ENCODE measurements around the gene LGR5. TPM values are rescaled to one million over a fixed set of nuclear protein-coding genes. Genes with fewer than 3 reads are reported as not detected.

LGR5 gene
- total RNA-seq, 3 donors from 2014 or later = 1.5 to 6.7 (median 4.4) TPM

GRCh38 chr12:71415336-71416231 is 24.0 kb upstream of the LGR5 start:
- peak in 1 of 3 donors; percentile 66 for DNase-seq
- Histone ChIP-seq H3K36me3 (ENCODE audit: low read depth) (no peaks in the 10 kb centered on the region), H3K4me3 (no peak overlapping the region), H3K4me1 (ENCODE audit: low read depth) (no peaks in the 10 kb centered on the region), H3K9me3 (peaks cover under 1% of the 10 kb centered on the region)
- ATAC-seq = peak; percentile 72
- intact Hi-C loops (cut with DNase I, micrococcal nuclease) = loop anchor here in 1 of 2 donors (5.0 to 10.0 kb wide), 2 partner anchors 219 to 332 kb away; no protein-coding TSS in a partner anchor
- TF ChIP-seq CTCF (IDR thresholded peaks at IDR 0.05) = peak; percentile 33

- Histone ChIP-seq H3K4me3 (no peak overlapping the region), H3K4me1 (ENCODE audit: low read depth) (no peaks in the 10 kb centered on the region), H3K36me3 (ENCODE audit: low read depth) (no peaks in the 10 kb centered on the region), H3K9me3 (no peaks in the 10 kb centered on the region)
- intact Hi-C loops (cut with DNase I, micrococcal nuclease) = loop anchor here in 1 of 2 donors (5.0 to 10.0 kb wide), 2 partner anchors 218 to 330 kb away; no protein-coding TSS in a partner anchor
- TF ChIP-seq CTCF (IDR thresholded peaks at IDR 0.05) = no peak
- DNase-seq (no peak), ATAC-seq (no peak)
Observed at GRCh38 chr12:71417181-71417580, 22.4 kb upstream of the LGR5 start.

- intact Hi-C loops (cut with DNase I, micrococcal nuclease) = no loop called here
- H3K9me3 ChIP-seq = no peaks in the 10 kb centered on the region
- no peak for TF ChIP-seq CTCF (IDR thresholded peaks at IDR 0.05)
- ATAC-seq = no peak
- H3K4me1 ChIP-seq (ENCODE audit: low read depth) = no peaks in the 10 kb centered on the region
- H3K36me3 ChIP-seq (ENCODE audit: low read depth) = no peaks in the 10 kb centered on the region
- H3K4me3 ChIP-seq = no peak overlapping the region
- DNase-seq = no peak
Observed at GRCh38 chr12:71420775-71421406, 18.7 kb upstream of the LGR5 start.

- DNase-seq (no peak), ATAC-seq (no peak)
- intact Hi-C loops (cut with DNase I, micrococcal nuclease) = no loop called here
Observed at GRCh38 chr12:71425568-71426299, 13.9 kb upstream of the LGR5 start.

More at GRCh38 chr12:71425568-71426299, 13.9 kb upstream of the LGR5 start:
- no peak overlapping the region for H3K4me3 ChIP-seq
- no peaks in the 10 kb centered on the region for H3K36me3 ChIP-seq (ENCODE audit: low read depth)
- no peaks in the 10 kb centered on the region for H3K4me1 ChIP-seq (ENCODE audit: low read depth)
- TF ChIP-seq CTCF (IDR thresholded peaks at IDR 0.05) = no peak
- no peaks in the 10 kb centered on the region for H3K9me3 ChIP-seq
